GM10847 (cell line): ENCODE data around the gene KDR.

Experiments
- POLR2A ChIP-seq: IDR thresholded peaks from 2 replicates; pipeline ENCODE4 v1.6.1; 2011; ENCODE audit not compliant: insufficient read length; ENCODE audit errors: extremely low read depth

Gene KDR

DNA sequence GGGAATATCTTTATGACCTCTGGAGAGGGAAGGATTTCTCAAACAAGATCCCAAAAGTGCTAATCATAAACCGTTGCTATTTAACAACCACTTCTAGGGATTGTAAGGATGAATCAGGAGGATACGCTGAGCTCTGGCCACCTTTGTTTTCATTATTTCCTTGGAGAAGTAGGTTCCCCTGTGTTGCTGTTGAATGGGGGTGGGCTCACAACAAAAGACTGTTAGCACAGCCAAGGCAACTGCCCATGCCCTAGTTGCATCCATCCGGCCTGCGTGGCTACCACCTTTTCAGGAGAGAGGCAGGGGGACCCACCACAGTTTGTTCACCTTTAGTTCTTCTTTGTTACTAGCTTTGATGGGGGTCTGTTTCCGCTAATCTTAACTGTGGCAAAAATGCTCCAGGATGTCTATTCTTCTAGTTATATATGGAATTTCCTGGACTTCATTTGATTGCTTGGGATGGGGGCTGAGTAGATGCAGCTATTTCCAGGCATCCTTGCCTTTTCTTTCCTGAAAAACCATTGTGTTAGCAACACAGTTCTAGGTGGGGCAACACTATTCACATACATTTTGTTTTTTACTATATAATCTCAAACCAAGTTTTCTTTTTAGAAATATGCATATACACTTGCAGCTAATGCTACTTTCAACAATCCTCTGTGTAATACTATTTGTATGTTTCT is 95.4 kb downstream of the KDR start:
- TF ChIP-seq POLR2A: no peak

DNA sequence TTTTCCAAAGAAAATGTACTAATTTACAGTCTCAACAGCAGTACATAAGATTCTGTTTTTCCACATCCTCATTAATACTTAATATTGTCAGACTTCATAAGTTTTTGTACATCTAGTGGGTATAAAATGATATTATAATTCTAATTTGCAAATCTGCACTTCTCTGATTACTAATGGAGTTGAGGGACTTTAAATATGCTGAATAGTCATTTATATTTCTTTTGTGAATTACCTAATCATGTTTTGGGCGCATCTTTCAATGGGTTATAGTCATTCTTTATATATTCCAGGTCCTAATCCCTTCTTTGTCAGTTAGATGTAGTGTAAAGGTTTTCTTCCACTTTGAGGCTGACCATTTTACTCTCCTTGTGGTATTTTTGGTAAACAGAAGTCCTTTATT is 96.1 kb downstream of the KDR start:
- TF ChIP-seq POLR2A: no peak
